Right atrium auricular region (tissue), 2 donors: ENCODE data around the gene TMEM163. TPM values are rescaled to one million over a fixed set of nuclear protein-coding genes. Genes with fewer than 3 reads are reported as not detected.

Source experiments
- DNase-seq: peaks from one replicate; pipeline ENCODE4 v3.0.0-alpha.2; 2019; ENCODE audit warnings: low spot score
- H3K27ac ChIP-seq, 2 donors: fragments of 200-600 bp; sonication (generic); 1 replicate in 1 of 2; 2 replicates in 1 of 2; pipeline ENCODE4 v1.5.1; 2016 to 2019
- H3K27me3 ChIP-seq, 2 donors: fragments of 200-600 bp; sonication (generic); one replicate each; pipeline versions ENCODE4 v1.5.1 to v1.6.0; 2017 to 2019
- H3K36me3 ChIP-seq: fragments of 200-600 bp; sonication (generic); one replicate; pipeline ENCODE4 v1.5.1; 2016
- H3K4me1 ChIP-seq, 2 donors: fragments of 200-600 bp; sonication (generic); one replicate each; pipeline versions ENCODE4 v1.5.1 to v1.6.0; 2017 to 2019
- H3K4me3 ChIP-seq, 2 donors: fragments of 200-600 bp; sonication (generic); 1 replicate in 1 of 2; 2 replicates in 1 of 2; pipeline ENCODE4 v1.5.1; 2017 to 2019; ENCODE audit warnings: mild to moderate bottlenecking in 1 of 2, moderate library complexity in 1 of 2
- H3K9me3 ChIP-seq, 2 donors: fragments of 200-600 bp; sonication (generic); one replicate each; pipeline ENCODE4 v1.5.1; 2019
- total RNA-seq, 2 donors: library from RNA; depleted of rRNA; stranded (reverse); fragments of >200 nt; gene quantifications; one replicate each; pipeline ENCODE4 v1.1.0, GENCODE V29; 2016
- TF ChIP-seq, protein P1 (sequence below), 2 donors: fragments of 200-600 bp; sonication (generic); IDR thresholded peaks; one replicate each; pipeline ENCODE4 v1.5.1; 2019; ENCODE audit warnings: antibody characterized with exemption in 2 of 2

The TMEM163 gene
- total RNA-seq, 2 donors from 2014 or later, result 3.1 to 8.9 TPM

DNA sequence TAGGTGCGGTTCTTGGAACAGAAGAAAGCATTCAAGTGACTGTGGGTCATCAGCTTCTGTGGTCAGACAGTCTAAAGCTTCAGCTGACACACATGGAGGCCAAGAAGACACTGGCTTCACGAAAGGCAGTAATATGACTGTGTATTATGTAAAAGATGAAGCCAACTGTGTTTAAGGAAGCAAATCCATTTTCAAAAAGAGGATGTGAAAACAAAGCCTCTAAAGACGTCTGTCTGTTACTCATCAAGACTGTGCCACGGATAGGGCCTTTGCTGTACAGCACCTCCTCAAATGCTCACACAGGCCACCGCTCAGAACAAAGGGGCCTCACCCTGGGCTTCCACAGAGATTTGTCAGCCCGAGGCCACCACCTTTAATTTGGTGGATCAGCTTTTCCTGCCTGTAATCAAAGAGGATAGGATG, 21.1 kb upstream of the TMEM163 start:
- Histone ChIP-seq H3K27ac (no peak overlapping the region), H3K4me1 (no peaks in the 10 kb centered on the region), H3K9me3 (no peaks in the 10 kb centered on the region), H3K4me3 (no peak overlapping the region), H3K36me3 (no peaks in the 10 kb centered on the region), H3K27me3 (no peaks in the 10 kb centered on the region)
- DNase-seq, result no peak
- TF ChIP-seq, protein P1, sequence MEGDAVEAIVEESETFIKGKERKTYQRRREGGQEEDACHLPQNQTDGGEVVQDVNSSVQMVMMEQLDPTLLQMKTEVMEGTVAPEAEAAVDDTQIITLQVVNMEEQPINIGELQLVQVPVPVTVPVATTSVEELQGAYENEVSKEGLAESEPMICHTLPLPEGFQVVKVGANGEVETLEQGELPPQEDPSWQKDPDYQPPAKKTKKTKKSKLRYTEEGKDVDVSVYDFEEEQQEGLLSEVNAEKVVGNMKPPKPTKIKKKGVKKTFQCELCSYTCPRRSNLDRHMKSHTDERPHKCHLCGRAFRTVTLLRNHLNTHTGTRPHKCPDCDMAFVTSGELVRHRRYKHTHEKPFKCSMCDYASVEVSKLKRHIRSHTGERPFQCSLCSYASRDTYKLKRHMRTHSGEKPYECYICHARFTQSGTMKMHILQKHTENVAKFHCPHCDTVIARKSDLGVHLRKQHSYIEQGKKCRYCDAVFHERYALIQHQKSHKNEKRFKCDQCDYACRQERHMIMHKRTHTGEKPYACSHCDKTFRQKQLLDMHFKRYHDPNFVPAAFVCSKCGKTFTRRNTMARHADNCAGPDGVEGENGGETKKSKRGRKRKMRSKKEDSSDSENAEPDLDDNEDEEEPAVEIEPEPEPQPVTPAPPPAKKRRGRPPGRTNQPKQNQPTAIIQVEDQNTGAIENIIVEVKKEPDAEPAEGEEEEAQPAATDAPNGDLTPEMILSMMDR (IDR thresholded peaks at IDR 0.05), result no peak

GRCh38 chr2:134739236-134739878, 20.6 kb upstream of the TMEM163 start:
- H3K4me3 ChIP-seq, result no peak overlapping the region
- no peaks in the 10 kb centered on the region for H3K4me1 ChIP-seq
- H3K27me3 ChIP-seq, result no peaks in the 10 kb centered on the region
- no peak for DNase-seq
- TF ChIP-seq, protein P1 (IDR thresholded peaks at IDR 0.05), result no peak
- no peaks in the 10 kb centered on the region for H3K36me3 ChIP-seq
- no peak overlapping the region for H3K27ac ChIP-seq
- no peaks in the 10 kb centered on the region for H3K9me3 ChIP-seq

DNA sequence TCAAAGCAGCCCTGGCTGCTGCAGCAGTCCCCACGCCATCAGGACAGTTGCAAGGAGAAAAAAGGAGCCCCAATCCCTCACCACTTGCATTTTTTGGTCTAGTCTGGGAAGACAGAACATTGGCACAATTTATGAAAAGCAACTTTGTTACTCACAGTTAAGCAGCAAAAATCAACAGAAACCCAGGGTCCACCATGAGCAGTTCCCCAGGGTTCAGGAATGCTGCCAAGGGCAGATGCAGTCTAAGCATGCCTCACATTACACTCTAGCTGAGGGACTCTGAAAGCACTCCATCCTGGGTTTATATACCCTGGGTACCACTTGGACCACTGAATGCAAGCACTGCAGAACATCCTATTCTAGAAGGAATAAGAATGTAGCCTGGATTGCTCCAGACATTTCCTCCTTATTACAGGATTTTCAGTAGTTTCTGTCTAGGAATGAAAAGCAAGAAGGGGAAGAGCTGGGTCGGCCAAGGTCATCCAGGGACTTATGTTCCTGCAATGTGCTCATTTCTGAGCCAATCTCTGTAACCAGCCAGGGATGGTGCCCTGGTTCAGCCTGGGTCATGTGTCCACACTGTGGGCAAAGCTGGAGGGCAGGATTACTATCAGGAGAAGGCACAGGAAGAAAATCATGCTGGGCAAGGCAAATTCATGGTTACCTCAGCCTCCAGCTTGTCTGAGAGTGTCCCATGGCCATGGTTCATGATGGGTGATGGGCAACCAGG, 19.5 kb upstream of the TMEM163 start:
- TF ChIP-seq, protein P1 (IDR thresholded peaks at IDR 0.05), result no peak
- H3K36me3 ChIP-seq, result no peaks in the 10 kb centered on the region
- DNase-seq, result no peak
- H3K27ac ChIP-seq, result no peak overlapping the region
- no peak overlapping the region for H3K4me3 ChIP-seq
- H3K4me1 ChIP-seq, result no peaks in the 10 kb centered on the region
- no peaks in the 10 kb centered on the region for H3K9me3 ChIP-seq
- H3K27me3 ChIP-seq, result no peaks in the 10 kb centered on the region

- H3K36me3 ChIP-seq, result no peaks in the 10 kb centered on the region
- no peaks in the 10 kb centered on the region for H3K4me1 ChIP-seq
- DNase-seq, result no peak
- TF ChIP-seq, protein P1 (IDR thresholded peaks at IDR 0.05), result no peak
- no peak overlapping the region for H3K27ac ChIP-seq
- H3K4me3 ChIP-seq, result no peak overlapping the region
- H3K9me3 ChIP-seq, result no peaks in the 10 kb centered on the region
- no peaks in the 10 kb centered on the region for H3K27me3 ChIP-seq
Measured at GRCh38 chr2:134737671-134738070, 18.9 kb upstream of the TMEM163 start.

- H3K4me1 ChIP-seq, result no peaks in the 10 kb centered on the region
- no peak for DNase-seq
- TF ChIP-seq, protein P1 (IDR thresholded peaks at IDR 0.05), result no peak
- H3K27ac ChIP-seq, result no peak overlapping the region
- no peaks in the 10 kb centered on the region for H3K27me3 ChIP-seq
- no peaks in the 10 kb centered on the region for H3K36me3 ChIP-seq
- H3K4me3 ChIP-seq, result no peak overlapping the region
- no peaks in the 10 kb centered on the region for H3K9me3 ChIP-seq
Measured at GRCh38 chr2:134736167-134736880, 17.5 kb upstream of the TMEM163 start.
